Retina (tissue), 1 donor: ENCODE data around the gene EPB41.
"Not testable (repeated sequence)": the region's sequence is repeated elsewhere in the genome, so short reads cannot be mapped to it uniquely, and the experiment has no call there.

Experiments
- DNase-seq: peaks from one replicate; pipeline ENCODE4 v3.0.0-alpha.2; 2016

Gene EPB41

DNA sequence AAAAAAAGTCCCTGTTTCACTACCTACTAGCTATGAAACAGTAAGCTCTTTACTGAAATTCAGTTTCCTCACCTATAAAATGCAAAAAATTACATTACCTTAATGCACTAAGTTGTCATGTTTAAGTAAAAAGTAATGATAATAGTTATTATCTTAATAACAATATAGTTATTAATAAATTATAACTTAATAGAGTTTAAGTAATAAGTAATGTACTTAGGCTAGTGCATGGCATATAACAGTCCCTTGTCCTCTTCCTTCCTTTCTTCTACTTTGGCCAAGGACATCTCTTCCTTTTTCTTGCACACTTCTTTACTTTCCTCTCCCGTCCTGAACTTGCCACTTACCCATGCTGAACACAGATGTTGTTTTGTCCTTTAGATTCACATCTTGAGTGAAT lies 200.3 kb downstream of the EPB41 start:
- DNase-seq, result no peak

- DNase-seq, result no peak
These were observed 203.0 kb downstream of the EPB41 start for GRCh38 chr1:29117381-29117780.

- DNase-seq, result no peak
These were observed 205.0 kb downstream of the EPB41 start for GRCh38 chr1:29119121-29119929.

GRCh38 chr1:29120367-29120766 lies 206.0 kb downstream of the EPB41 start:
- DNase-seq, result no peak

GRCh38 chr1:29120947-29121485 lies 206.6 kb downstream of the EPB41 start:
- peak; percentile 72 for DNase-seq

DNA sequence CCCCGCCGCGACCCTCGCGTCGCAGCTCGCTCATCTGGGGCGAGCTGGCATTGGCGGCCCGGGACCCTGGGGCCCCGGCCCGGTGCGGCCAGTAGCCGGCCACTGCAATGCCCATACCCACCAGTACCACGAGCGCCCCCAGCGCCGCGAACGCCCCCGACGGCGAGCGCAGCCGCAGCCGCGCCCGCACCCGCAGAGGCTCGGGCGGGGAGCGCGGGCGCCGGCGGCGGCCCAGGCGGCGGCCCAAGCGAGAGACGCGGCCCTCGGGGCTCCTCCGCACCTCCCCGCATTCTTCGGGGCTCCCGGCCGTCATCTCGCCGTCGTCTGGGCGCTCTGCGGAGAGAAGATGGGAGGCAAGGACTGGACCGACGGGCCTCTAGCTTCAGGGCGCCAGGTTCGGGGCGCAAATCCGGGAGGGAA lies 207.2 kb downstream of the EPB41 start:
- no peak for DNase-seq

- DNase-seq, result peak; percentile 72
These were observed 207.7 kb downstream of the EPB41 start for GRCh38 chr1:29121936-29122681.

DNA sequence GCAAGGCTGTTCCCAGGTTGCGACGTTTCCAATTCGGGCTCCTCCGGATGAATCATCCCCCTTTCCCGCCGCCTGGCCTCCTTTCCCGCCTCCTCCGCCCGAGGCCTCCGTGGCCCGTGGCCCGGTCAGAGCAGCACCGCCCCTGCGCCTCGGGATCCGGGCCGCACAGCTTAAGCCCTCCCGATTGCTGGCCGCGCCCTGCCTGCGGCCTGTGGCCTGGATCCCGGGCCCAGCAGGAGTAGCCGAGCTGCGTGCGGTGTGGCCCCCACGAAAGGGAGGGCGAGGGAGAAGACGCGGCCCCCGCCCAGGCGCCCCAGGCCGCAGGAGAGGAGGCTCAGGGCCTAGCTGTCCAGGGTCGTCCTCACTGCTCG lies 208.3 kb downstream of the EPB41 start:
- no peak for DNase-seq

DNA sequence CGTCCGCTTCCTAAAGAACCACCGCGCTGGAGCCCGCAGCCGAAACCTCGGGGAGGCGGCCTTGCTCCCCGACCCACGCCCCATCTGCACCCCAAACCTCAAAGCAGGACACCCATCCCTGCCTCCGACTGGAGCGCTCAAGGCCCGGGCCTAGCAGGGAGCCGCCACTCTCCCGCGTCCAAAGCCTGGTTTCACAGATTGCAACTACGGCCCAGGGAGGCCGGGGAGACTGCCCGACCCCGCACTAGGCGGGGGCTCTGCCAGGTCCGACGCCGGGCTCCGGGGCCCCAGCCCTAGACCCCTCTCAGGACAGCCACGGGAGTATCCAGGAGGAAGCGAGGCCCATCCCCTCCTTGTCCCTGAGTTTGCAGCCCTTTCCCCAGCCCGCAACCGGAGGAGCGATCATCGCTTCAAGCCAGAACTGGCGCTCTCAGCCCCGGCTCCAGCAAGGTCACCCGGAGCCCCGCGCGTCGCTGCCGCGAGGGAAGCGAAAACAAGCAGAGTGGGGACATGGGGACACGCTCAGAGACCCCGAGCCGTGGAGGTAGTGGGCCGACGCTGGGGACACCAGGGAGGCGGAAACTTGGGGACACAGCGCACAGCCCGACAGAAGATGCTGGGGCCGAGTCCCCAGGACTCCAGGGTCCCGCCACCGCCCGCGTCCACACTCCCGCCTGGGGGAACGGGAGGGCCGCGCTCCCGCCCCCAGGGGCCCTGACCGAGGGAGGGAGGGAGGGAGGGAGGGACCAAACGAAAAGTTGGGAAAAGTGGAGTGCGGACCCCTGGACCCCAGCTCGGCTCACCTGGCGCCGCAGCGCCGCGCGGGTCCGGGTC lies 208.9 kb downstream of the EPB41 start:
- peak; percentile 72 for DNase-seq

- DNase-seq, result no peak
These were observed 209.6 kb downstream of the EPB41 start, which contains the start of gene TMEM200B for GRCh38 chr1:29123887-29124365. Gene TMEM200B, minus strand, starts transcription at chr1:29123903. Its CDS starts 2,075 bp downstream, at chr1:29121828.

DNA sequence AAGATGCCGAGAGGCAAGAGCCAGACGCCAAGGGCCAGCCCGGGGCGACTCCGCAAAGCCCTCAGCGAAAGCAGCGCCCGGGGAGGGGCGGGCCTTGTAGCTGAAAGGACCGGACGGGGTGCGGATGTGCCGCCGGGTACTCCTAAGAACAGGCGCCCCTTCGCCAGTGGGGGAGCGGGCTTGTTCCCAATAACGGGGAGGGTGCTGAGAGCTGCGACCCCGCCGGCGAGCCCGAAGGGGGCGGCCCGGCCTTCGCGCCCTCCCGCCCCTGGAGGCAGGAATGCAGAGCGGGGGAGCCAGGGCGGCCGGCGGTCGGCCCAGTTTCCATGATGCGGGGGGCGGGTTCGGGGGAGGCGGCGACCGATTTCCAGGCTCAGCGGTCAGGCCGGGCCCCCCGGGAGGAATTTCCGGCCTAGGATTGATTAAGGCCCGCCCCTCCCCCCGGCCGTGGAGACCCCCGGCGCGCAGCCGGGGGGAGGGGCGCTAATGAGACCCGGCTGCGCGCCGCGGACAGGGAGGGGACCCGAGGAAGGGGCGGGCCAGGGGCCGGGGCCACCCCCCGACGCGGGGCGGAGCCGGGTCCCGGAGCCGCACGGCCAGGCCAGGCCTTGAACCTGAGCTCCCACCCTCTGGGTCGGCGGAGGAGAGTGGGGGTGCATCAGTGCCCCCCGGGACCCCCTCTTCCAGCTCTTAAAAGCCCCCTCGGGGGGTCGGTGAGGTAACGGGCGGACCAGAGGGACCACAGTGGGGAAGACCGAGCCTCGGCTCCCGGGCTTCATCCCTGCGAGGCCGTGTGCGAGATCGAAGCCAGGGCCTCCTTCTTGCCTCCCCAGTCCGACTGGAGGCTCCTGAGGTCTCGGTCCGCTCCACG lies 210.2 kb downstream of the EPB41 start:
- DNase-seq, result peak; percentile 82

- no peak for DNase-seq
These were observed 210.9 kb downstream of the EPB41 start for GRCh38 chr1:29125237-29125641.

DNA sequence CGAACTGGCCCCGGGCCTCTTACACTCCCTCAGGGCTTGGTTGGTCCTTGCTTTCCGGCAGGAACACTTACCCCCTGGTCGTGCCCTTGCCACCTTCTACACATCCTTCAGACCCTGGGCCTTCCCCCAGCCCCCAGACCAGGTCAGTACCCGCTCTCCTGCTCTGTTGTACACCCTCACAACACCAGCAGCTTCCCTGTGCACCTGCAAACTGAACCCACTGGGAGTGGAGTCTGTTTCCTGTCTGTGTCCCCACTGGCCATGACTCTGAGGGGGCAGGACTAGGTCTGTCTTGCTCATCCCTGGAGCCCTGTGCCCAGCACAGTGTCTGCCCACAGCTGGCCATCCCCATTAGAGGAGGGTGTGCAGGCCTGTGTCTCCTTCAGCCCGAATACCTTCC lies 211.4 kb downstream of the EPB41 start:
- DNase-seq, result no peak

GRCh38 chr1:29126198-29126597 lies 211.8 kb downstream of the EPB41 start:
- DNase-seq, result no peak

- DNase-seq, result no peak
These were observed 214.4 kb downstream of the EPB41 start for GRCh38 chr1:29128739-29129138.

DNA sequence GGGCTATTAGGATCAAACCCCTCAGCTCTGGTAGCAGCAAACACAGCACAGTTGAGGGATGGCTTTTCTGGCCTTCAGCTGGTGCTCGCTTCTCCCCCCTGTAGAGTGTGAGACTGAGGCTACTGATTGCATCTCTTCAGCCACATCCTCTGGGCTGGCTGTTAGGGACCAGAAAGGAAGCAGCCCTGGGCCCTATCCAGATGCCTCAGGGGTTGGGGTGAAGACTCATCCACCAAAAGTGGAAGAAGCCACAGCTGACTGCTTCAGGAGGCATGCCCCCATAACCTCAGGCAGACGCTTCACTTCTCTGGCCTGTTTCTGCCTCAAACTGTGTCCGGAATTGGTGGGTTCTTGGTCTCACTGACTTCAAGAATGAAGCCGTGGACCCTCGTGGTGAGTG lies 215.5 kb downstream of the EPB41 start:
- no peak for DNase-seq

GRCh38 chr1:29131056-29131455 lies 216.7 kb downstream of the EPB41 start:
- DNase-seq, result not testable (repeated sequence)

DNA sequence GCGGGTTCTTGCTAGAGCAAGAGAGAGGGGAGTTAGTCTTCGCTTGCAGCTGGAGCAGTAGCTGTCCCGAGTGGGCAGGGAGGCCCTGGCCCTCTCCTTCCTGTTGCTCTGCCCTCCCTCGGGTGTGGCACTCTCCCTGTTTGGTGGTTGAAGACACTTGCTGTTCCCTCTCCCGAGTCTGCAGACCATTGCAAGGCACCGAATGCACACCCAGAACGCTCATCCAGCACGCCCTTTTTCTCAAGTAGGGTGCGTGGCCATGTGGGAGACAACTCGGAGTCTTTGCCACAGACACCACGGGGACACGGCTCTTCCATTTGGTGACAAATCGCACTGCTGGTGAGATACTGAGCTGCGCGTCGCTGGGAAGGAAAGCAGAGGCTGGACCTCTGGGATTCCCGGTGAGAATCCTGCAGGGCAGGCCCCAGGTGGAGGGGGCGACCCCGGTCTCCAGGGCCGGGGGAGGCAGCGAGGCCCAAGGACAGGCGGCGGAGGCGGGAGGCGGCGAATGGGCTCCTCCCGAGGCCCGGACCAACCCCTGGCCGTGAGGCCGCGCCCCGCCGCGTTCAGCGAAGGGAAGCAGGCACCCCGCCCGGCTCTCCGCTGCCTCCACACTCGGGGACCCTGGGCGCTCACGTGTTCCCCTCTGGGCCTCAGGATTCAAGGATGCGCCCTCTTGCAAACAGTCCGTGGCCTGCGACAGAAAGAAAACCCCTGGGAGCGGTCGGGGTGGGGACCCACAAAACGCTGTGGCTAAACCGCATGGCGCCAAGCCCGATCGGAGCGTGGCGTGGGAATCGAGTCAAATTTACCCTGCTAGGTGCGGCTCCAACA lies 219.7 kb downstream of the EPB41 start:
- no peak for DNase-seq

GRCh38 chr1:29134695-29135028 lies 220.3 kb downstream of the EPB41 start:
- DNase-seq, result no peak

GRCh38 chr1:29136391-29136915 lies 222.1 kb downstream of the EPB41 start:
- DNase-seq, result no peak

GRCh38 chr1:29142714-29143113 lies 228.3 kb downstream of the EPB41 start:
- no peak for DNase-seq
